Hippocampal formation (tissue), 2 donors: ENCODE measurements around the gene ERBB4.
"Not testable (repeated sequence)": the region's sequence is repeated elsewhere in the genome, so short reads cannot be mapped to it uniquely, and the experiment has no call there.

Experiments
- DNase-seq, 2 donors: peaks; one replicate each; lab custom pipeline; 2025; lab: John Stamatoyannopoulos, UW

Gene ERBB4

DNA sequence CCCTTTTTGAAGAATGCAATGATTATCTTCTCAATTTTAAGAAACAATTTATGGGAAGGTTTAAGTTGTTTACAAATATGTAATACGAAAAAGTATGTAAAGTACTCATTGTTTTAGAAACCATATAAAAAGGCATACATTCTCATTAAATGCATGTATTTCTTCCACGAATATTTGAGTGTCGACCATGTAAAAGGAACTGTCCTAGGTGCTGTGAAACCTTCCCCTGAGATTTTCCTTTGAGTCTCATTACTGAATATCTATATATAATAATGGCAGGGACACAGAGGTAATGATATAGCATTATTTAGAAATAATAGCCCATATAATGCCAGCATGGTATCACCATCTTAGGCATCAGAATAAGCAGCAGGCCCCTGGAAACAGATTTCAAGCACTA lies 239.3 kb downstream of the ERBB4 start:
- no peak for DNase-seq

DNA sequence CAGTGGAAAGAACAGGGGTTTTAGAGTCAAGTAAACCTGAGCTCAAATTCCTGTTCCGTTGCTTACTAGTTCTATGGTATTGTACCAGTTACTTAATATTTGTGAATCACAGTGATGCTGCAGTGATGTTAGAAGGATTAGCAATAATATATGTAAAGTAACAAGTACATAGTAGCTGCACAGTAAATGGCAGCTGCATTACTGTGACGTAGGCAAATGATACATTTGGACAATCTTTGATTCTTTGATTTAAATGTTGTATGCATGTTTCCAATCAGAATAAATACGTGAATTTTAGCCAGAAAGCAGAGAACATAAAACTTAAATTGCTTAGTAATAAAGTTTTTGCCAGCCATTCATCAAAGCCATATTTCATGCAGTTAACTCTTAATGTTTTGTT lies 243.0 kb downstream of the ERBB4 start:
- no peak for DNase-seq

GRCh38 chr2:212294816-212295215 lies 243.8 kb downstream of the ERBB4 start:
- DNase-seq, result no peak

DNA sequence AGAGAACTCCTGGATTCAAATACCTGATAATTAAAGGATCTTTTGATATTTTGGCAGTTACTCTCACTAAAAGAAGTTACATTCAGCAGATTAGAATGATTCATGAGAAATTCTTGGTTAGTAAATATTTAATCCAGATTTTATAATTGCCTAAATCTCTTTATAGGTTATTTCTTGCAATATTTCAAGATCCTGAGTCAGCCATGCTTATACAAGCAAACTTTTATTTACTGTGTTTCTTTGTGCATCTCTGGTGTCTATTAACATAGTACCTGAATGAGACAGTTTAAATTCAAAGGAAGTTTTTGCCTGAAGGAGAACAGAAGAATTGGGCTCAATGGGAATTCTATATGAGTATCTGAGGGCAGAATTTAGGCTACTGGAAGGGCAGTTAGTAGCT lies 249.3 kb downstream of the ERBB4 start:
- DNase-seq, result no peak

DNA sequence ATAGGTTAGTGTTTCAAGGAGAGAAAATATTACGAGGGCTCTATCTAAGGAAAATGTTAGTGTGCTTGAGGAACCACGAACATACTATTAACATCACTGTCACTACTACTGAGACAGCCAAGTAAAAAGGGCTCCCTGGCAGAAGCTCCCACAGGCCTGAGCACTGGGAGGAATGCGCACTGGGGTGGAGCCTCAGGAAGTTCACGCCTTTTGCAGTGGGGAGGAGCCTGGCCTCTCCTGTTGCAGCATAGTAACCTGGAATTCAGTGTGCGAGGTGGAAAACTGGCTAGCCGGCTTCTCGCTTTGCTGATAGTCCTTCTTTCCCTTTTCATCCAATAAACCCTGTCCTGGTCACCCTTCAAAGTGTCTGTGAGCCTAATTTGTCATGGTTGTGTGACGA lies 250.3 kb downstream of the ERBB4 start:
- no peak for DNase-seq

DNA sequence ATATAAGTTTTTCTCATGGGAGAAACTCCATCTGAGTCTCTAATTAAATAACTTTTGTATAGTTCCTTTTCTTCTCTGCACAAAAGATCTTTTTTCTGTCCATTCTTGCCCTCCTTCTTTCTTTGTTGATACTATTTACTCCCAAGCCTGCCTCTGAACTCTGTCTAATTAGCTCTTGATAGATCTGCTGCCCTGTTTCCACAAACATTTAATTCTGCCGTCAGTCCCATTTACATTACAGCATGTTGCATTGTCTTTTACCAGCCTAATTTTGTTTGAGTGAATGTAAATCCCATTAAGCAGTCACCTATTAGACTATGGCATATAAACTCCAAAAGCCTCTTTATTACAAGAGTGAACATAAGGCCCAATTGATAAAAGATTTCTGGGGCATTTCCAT lies 254.4 kb downstream of the ERBB4 start:
- peak in 1 of 2 donors; percentile 15 for DNase-seq

- DNase-seq, result no peak
Measured at GRCh38 chr2:212282671-212283261, 255.8 kb downstream of the ERBB4 start.

DNA sequence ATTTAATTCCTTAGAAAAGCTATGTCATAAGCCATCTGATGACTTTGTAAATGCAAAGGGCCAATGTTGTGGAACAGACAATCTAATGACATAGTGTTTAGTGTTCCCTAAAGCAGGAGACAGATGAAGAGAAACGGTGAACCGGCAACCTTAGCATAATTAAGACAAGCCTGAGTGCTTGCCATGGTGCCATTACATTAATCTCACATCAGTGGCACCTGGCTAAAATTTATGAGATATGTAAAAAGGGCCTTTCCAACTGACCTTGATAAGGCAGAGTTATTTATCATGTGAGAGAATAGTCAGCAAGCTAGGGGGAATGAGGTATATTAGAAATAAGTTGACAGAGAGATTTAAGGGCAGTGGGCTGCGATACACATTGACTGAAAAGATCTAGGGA lies 261.8 kb downstream of the ERBB4 start:
- no peak for DNase-seq

DNA sequence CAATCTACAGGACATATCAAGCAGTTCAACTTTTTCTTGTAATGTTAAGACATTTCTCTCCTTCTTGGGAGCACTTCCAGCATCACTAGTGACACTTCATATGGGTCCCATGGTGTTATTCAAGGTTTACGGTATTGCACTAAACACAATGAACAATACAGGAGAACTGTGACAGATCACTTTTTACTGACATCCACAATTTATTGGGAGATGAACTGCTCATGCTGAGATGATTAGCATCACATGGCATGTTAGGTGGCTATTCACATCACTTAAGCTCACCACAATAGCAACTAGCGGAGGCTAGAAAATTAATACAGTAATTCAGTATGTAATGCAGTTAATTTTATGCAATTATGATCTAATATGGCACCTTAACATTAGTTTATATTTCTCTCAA lies 264.4 kb downstream of the ERBB4 start:
- DNase-seq, result no peak

DNA sequence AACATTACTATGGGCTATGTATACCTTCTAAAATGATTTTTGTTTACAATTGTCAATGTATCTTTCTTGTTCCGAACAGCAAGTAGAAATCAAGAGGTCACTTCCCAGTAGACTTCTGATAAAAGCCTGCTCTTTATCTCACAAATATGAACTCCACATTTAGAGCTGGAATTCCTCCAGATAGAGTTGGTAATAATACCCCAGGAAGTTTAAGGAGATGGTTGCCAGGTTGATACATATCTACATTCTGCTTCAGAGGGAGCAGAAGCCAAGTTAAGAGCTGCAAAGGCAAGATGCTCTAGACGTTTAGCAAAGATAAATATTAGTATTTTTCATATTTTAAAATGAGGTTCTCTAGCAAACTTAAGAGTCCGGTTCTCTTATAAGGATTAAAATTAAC lies 267.0 kb downstream of the ERBB4 start:
- no peak for DNase-seq

DNA sequence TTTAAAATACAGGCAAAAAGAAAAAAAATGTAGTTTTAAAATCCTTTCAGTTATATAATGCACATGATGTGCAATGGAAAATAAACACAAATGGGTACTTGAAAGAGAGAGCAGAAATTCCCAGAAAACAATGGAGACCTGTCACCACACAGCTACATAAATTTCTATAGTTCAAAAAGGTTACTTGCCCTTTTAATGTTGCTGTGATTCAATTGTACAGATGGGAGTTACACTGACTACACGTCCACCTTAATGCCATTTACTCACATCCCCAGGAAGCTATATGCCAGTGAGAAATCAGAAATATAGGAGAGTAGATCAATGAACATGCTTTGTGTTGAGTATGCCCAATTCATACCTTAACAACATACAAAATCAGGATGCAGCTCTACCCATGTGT lies 269.6 kb downstream of the ERBB4 start:
- DNase-seq, result no peak

GRCh38 chr2:212266297-212266696 lies 272.3 kb downstream of the ERBB4 start:
- no peak for DNase-seq

GRCh38 chr2:212265777-212266176 lies 272.8 kb downstream of the ERBB4 start:
- no peak for DNase-seq

GRCh38 chr2:212264187-212264586 lies 274.4 kb downstream of the ERBB4 start:
- DNase-seq, result peak in 1 of 2 donors; percentile 3

- no peak for DNase-seq
Measured at GRCh38 chr2:212259226-212259625, 279.4 kb downstream of the ERBB4 start.

- no peak for DNase-seq
Measured at GRCh38 chr2:212254339-212254738, 284.3 kb downstream of the ERBB4 start.

GRCh38 chr2:212249451-212249850 lies 289.2 kb downstream of the ERBB4 start:
- DNase-seq, result no peak

GRCh38 chr2:212245880-212246279 lies 292.7 kb downstream of the ERBB4 start:
- no peak for DNase-seq

DNA sequence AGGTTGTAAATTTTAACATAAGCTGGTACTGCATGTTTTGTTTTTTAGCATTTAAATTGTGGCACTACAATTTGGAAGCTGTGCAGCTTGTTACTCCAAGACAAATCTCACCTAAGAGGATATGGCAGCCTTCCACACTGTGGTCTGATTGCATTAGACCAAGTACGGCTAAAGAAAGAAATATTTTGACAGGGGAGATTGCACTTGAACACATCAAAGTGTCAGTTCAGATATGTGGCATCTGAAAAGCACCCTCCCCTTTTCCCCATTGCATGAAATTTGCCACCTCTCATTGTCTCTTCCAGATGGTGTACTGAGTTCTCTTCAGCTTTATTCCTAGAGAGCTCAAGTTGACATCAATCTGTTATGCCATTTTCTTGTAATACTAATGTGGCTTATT lies 295.9 kb downstream of the ERBB4 start:
- DNase-seq, result no peak

DNA sequence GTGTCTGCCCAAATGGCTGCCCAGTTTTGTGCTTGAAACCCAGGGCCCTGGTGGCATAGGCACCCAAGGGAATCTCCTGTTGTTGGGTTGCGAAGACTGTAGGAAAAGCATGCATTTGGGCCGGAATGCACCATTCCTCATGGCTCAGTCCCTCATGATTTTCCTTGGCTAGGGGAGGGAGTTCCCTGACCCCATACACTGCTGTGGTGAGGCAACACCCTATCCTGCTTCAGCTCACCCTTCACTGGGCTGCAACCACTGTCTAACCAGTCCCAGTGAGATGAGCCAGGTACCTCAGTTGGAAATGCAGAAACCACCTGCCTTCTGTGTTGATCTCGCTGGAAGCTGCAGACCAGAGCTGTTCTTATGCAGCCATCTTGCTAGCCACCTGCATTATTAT lies 300.4 kb downstream of the ERBB4 start:
- DNase-seq, result not testable (repeated sequence)

- DNase-seq, result no peak
Measured at GRCh38 chr2:212237350-212238095, 301.1 kb downstream of the ERBB4 start.

GRCh38 chr2:212228743-212229171 lies 309.8 kb downstream of the ERBB4 start:
- DNase-seq, result no peak

DNA sequence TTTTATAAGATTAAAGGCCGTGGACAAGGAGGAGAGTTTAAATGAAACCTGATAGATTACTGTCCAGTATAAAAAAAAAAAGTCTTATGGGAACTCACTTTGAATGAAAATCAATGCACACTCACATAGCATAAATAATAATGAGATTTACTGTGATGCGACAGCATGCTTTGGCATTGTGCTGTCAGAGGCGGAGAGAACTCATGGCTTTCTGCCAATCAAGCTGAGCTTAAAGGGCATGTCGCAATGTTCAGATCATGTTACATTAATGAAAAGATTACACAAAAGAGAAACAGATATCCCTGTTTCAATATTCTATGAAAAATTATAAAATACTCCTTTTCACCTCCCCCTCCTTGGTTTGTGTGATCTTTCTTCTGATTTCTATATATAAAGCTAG lies 310.8 kb downstream of the ERBB4 start:
- DNase-seq, result no peak

DNA sequence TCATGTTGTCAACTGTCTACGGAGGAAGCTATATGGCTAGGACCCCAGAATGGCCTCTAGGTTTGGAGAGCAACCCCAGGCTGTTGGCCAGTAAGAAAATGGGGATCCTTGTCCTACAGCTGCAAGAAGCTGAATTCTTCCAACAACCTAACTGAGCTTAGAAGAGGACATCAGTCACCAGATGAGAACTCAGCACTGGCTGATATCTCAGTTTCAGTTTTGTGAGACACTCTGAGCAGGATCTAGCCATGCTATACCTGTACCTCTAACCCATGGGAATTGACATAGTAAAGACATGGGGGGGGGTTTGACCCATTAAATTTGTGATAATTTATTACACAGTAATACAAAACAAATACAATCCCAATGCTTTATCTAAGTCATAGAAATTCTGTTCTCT lies 312.5 kb downstream of the ERBB4 start:
- DNase-seq, result no peak
